Kidney epithelial cell (primary cell): Measurements from ENCODE around the gene AP5B1. TPM values are rescaled to one million over a fixed set of nuclear protein-coding genes. Genes with fewer than 3 reads are reported as not detected.

Source experiments
- DNase-seq: peaks from one replicate; pipeline ENCODE4 v3.0.0-alpha.2; 2010; ENCODE audit warnings: low read depth
- H3K27me3 ChIP-seq: 2 replicates; pipeline ENCODE4 v1.6.0; 2011; ENCODE audit warnings: low read length; ENCODE audit not compliant: control insufficient read depth, insufficient read depth
- H3K36me3 ChIP-seq: 2 replicates; pipeline ENCODE4 v1.5.1; 2011; ENCODE audit warnings: low read length; ENCODE audit not compliant: control insufficient read depth, insufficient read depth
- H3K4me3 ChIP-seq: 2 replicates; pipeline ENCODE4 v1.5.1; 2011; ENCODE audit warnings: low read depth, mild to moderate bottlenecking, control low read depth, low read length
- CTCF ChIP-seq: IDR thresholded peaks from 2 replicates; pipeline ENCODE4 v1.5.1; 2011; ENCODE audit warnings: mild to moderate bottlenecking, moderate library complexity, low read length, control low read depth, inconsistent platforms; ENCODE audit not compliant: insufficient read depth, poor library complexity, severe bottlenecking
- total RNA-seq: library from RNA; depleted of rRNA; stranded (reverse); fragments of >200 nt; gene quantifications from 2 replicates; pipeline ENCODE4 v1.2.3, GENCODE V29; 2015

The AP5B1 gene
- total RNA-seq, 1 donor from 2014 or later: 21.7 TPM

GRCh38 chr11:65791719-65792213 lies 11.0 kb upstream of the AP5B1 start:
- H3K27me3 ChIP-seq: peaks cover 49% of the 10 kb centered on the region
- no peaks in the 10 kb centered on the region for H3K36me3 ChIP-seq
- no peak overlapping the region for H3K4me3 ChIP-seq
- TF ChIP-seq CTCF: no peak
- DNase-seq: no peak

GRCh38 chr11:65790902-65791650 lies 10.3 kb upstream of the AP5B1 start:
- no peak for DNase-seq
- no peak for TF ChIP-seq CTCF
- no peaks in the 10 kb centered on the region for H3K36me3 ChIP-seq
- H3K27me3 ChIP-seq: peaks cover 53% of the 10 kb centered on the region
- H3K4me3 ChIP-seq: no peak overlapping the region

GRCh38 chr11:65790104-65790901 lies 9.5 kb upstream of the AP5B1 start:
- no peak for DNase-seq
- Histone ChIP-seq H3K27me3 (peaks cover 56% of the 10 kb centered on the region), H3K4me3 (no peak overlapping the region), H3K36me3 (no peaks in the 10 kb centered on the region)
- no peak for TF ChIP-seq CTCF

GRCh38 chr11:65789230-65790103 lies 8.7 kb upstream of the AP5B1 start:
- DNase-seq: no peak
- no peaks in the 10 kb centered on the region for H3K36me3 ChIP-seq
- no peak overlapping the region for H3K4me3 ChIP-seq
- peaks cover 55% of the 10 kb centered on the region for H3K27me3 ChIP-seq
- no peak for TF ChIP-seq CTCF

GRCh38 chr11:65788821-65789220 lies 8.0 kb upstream of the AP5B1 start:
- no peak for DNase-seq
- Histone ChIP-seq H3K4me3 (no peak overlapping the region), H3K36me3 (no peaks in the 10 kb centered on the region), H3K27me3 (peaks cover 48% of the 10 kb centered on the region)
- no peak for TF ChIP-seq CTCF
